CMK (cell line): ENCODE data around the gene COL28A1.
"Not testable (repeated sequence)": the region's sequence is repeated elsewhere in the genome, so short reads cannot be mapped to it uniquely, and the experiment has no call there.

ENCODE experiments used
- DNase-seq: peaks from one replicate; pipeline ENCODE4 v3.0.0-alpha.2; 2010; ENCODE audit warnings: low read depth

COL28A1 gene

DNA sequence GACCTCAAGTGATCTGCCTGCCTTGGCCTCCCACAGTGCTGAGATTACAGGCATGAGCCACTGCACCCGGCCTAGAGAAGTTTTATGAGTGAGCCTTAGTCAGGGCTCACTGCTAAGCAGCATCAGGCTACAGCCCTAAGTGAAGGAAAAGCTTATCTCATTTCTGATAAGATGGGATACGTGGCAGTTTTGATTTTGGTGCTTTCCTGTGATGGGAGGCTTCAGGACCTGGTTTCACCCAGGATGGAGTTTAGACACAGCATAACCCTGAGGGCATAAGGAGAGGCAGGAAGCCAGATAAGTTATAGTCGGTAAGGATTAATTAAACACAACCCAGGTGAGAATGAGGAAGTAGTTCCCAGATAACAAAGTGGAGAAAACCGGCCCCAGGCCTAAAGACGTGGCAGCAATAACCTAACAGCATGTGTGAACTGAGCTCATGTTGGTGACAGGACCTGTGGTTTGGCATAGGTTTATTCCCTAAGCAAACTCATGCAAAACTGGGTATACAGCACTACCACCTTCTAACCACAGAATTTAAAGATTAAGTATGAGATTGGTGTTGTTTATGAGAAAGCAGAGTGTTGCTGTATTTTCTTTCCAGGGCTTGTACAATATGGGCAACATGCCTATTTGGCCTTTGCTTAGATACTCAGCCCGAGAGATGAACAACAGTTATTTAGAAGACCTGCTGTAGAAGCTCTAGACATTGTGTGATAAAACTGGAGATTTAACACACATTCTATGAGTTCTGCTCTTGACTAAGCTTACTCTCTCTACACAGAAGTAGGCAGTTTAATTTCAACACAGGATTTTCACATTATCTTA lies 119.4 kb downstream of the COL28A1 start:
- DNase-seq = no peak

DNA sequence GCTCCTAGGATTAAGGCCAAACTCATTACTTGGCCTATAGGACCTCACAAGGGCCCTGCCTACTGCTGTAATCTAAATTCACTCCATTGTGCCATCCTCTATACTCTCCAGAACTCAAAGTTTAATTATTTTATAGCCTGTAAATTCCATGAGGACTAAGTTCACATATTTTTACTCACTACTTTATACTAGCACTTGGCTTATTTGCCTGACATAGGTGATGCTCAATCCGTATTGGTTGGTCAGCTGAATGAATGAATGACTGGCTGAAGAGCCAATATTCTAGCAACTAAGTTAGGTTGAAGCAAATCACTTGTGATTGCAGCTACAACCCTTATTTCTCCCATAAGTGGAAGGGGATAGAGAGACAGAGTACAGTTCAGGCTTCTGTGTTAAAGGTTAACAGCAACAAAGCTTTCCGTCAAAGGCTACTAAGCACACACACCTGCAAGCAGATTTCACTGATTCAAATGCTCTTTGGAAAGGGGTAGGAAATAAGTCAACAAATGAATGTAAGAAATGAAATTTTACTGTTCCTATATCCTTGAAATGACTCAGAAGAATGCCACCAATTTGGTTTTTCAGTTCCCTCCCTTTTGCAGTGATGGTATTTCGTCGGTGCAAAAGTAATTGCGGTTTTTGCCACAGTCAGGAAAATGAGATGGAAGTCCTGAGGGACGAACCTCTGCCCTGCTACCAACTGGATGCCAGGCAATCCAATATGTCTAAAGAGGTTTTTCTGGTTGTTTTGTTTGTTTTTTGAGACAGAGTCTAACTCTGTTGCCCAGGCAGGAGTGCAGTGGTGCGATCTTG lies 120.7 kb downstream of the COL28A1 start:
- DNase-seq = no peak

DNA sequence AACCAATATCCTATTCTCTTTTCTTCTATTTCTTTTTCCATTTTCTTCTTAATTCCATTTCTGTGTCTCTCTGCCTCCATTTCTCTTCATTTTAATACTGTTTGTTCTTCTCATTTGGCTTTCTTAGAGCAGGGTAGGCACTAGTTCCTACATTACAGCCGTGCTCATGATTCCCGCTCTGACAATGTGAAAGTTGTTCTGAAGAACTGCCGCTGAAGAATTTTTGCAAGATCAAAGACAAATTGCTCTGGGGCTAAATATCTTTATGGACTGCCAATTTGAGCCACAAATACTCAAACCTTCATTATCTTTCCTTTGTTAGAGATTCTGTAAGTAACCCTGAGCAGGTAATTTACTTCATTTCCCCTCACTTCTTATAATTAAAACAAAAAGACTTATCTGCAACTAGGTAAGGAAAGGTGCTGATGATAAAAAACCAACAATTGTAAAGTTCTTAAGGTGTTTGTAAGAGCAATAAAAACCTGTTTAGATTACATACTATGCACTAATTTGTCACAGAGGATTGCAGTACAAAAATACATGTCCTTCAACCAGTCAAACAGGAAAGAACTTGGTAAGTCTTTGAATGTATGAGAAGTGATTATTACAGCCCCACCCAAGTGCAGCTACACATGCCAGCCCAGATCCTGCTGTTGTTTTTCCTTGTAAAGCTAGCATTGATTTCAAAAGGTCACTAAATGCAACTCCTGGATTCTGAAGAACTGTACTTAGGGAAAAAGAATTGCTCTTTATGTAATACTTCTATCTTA lies 127.5 kb downstream of the COL28A1 start:
- no peak for DNase-seq

DNA sequence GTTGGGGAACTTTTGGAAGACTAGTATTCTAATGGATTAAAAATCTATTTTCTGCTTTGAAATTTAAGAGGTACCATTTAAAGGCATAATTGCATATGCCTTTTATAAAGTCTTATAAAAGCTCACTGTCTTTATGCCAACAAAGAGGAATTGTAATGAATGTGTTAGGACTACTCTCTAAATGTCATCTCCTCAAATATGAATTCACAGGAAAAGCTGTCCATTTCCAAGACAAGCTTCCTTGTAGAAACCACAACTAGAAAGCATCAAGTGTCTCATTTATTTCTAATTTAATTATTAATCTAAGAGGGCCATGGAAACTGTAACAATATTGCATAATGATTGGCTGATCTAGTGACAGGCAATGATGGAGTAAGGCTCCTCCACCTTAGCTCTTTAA lies 130.2 kb downstream of the COL28A1 start:
- DNase-seq = no peak

DNA sequence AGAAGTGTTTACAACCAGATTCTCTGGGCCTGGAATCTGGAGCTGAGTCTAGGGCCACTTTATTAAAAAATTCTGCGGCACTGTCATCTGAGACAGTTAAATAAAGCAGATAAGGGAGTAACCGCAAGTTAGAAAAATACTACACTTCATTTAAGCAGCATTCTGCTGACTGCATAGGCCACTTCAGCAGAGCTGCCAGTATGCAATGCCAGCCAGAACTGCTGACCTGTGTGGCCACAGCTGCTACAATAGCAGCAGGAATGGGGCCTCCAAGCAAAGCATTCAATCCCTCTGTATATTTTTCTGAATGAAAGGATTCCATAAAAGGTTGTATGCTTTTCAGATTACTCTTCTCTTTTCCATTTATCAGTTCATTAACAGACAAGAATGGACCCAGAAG lies 136.0 kb downstream of the COL28A1 start:
- no peak for DNase-seq

DNA sequence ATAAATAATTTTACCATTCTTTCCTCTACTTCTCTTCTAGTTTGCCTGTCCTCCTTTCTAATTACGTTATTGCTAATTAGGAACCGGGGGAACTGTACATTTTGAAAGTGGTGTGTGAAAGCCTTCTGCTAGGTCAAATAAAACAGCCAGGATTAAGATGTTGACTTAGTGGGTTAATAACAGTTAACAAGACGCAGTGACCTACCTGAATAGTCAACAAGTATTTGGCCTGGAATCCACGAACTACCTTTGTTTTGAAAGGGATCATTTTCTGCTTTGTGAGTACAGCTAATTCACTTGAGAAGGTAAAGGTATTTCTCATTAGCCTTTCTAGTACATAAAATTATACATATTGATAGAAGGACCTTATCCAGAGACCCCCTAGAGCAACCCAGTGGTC lies 139.9 kb downstream of the COL28A1 start:
- no peak for DNase-seq

DNA sequence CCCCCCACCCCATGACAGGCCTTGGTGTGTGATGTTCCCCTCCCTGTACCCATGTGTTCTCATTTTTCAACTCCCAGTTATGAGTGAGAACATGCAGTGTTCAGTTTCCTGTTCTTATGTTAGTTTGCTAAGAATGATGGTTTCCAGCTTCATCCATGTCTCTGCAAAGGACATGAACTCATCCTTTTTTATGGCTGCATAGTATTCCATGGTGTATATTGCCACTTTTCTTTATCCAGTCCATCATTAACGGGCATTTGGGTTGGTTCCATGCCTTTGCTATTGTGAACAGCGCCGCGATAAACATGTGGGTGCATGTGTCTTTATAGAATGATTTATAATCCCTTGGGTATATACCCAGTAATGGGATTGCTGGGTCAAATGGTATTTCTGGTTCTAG lies 147.5 kb downstream of the COL28A1 start:
- not testable (repeated sequence) for DNase-seq

DNA sequence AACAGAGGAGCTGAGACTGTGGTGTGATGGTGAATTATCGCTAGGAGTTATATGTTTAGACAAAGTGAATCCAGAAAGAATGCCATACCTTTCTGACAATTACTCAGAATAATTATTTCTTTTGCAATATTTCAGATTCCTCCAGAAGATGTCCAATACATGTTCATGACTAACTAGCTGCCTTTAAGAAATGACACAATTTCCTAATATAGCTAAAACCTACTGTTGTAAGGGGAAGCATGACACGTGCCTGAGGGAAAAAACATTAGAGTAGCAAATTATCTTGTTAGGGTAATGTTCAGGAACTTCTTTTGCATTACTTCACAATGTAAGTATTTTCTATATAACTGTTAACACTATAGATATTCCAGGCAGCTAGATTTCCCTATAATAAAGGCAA lies 150.3 kb downstream of the COL28A1 start:
- no peak for DNase-seq

DNA sequence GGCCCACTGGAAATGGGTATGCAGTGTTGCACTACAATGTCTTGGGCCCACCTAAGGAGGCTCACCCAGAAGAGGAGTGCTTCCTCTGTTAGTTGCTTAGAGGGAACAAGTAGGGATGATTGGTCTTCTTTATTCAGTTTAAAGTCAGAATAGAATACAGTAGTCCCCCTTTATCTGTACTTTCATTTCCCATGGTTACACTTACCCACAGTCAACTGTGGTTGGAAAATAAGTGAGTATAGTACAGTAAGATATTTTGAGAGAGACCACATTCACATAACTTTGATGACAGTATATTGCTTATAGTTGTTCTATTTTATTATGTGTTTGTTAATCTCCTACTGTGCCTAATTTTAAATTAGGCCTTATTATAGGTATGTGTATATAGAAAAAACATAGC lies 151.4 kb downstream of the COL28A1 start:
- no peak for DNase-seq

DNA sequence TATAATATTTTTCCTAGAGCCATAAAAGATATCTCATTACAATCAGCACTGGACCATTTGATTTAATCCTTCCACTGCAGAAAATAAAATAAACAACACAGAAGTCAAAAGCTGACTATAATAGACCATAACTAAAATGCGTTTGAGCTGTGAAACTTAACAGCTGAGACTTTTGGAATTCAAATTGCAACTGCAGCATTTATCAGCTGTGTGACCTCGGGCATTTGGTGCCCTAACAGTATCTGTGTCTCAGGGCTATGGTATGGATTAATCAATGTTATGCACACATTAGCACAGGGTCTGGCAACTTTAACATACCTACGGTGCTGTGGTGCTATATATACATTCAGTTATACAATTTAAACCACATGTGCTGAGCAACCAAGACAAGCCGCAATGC lies 160.1 kb downstream of the COL28A1 start:
- no peak for DNase-seq

DNA sequence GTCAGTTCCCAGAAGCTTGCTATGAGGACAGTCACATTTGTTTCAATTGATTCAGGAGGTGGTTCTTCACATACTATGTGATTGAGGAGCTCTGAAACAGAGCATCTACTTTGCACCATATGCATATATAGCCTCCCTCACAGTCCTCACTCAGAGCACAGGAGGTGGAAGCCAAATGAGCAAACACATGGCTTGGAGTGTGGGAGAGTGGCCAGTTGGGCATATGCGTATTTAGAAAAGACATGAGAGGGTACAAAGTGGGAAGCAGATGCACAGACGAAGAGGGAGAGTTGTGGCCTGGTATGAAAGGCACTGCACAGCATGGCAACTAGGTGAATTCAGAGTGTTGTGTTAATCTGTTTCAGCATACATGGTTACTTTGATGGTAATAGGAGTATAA lies 165.6 kb downstream of the COL28A1 start:
- no peak for DNase-seq

DNA sequence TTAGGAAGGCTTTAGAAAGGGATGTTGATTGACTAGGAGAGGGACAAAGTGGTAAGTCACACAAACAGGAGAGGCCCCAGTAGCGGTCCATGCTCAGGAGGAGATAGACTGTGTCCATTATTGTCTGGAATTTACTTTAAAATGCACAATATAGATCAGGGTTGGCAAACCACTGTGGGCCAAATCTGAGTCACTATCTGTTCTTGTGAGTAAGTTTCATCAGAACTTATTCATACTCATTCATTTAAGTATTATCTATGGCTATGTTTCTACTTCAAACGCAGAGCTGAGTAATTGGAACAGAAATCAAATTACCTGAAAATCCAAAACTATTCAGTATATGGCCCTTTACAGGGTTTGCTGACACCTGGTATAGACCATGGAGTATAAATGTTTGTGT lies 166.5 kb downstream of the COL28A1 start:
- DNase-seq = no peak

DNA sequence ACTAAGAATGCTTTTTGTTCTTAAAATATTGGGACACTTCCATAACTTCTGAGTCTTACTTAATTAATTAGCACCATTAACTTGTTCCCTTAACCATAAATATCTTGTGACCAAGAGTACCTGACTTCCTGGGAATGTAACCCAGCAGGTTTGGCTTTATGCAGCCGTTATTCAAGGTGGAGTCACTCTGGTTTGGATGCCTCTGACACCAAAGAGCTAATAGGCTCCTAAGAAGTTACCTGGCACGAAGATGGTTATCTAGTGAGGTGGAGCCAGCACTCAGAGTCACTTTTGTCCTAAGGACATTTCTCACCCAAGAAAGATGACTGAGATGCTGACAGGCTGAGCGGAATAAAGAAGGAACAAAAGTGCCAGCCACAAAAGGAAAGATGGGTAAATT lies 181.0 kb downstream of the COL28A1 start:
- no peak for DNase-seq

DNA sequence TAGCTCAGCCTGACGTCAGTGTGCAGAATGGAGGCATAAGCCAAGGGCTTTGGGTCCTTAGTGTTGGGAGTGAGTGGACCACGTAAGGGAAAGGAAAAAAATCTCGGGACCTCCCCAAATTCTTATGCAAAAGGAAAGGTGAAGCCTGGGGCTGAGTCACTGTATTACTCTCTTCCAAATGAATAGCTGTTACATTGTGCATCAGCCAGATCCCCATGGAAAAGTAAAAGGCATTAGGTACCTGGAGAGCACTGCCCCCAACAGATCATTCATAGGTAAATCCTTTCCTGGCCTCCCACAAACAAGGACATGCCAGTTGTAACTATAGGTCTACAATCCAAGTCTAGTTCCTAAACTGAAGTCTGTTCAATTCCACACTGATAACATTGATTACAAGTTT lies 182.8 kb downstream of the COL28A1 start:
- no peak for DNase-seq

DNA sequence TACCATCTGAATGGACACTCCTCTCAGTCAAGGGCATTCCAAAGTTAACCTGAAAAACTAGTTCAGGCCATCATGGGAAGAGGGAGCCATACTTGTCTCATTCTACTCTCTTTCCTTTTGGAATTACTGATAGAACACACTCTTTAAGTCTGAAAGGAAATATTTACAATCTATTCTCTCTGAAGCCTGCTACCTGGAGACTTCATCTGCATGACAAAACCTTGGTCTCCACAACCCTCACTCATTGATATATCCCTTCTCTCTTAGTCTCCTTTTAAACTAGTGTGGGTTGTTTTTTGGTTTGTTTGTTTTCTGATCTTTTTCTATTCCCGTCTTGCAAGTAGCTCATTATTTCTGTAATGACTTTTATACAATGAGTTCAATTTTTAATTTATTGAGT lies 183.8 kb downstream of the COL28A1 start:
- no peak for DNase-seq

DNA sequence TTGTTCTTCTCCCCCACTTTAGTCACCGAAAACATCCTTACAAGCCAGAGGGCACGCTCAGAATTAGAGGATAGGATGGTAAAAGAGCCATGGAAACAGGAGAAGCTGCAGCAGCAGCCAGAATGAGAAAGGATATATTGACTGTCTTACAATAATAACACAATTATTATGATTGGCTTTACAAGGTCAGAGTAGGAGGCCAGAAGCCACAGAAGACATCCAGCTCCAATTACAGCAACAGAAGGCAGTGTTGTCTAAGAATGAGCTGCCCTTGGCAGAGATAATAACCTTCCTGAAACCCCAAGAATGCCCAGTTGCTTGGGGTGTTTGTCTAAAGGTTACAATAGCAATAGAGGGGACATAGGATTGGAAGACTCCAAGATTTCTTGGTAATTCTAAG lies 184.5 kb downstream of the COL28A1 start:
- no peak for DNase-seq

DNA sequence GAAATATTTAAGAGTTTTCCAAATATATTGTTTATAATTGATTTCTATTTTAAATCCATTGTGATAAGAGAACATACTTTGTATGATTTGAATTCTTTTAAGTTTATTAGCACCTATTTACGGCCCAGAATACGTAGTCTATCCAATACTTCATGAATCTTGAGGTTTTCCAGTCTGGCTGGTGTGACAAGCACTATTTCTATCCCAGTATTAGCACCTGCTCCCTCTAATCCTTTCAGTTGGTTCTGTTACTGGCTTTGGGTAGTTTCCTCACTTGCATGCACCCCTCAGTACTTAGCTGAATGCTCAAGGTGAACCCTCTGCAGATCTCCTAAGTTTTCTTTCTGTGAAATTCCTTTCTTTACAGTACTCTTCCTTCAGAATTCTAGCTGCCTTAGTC lies 186.5 kb downstream of the COL28A1 start:
- DNase-seq = no peak

DNA sequence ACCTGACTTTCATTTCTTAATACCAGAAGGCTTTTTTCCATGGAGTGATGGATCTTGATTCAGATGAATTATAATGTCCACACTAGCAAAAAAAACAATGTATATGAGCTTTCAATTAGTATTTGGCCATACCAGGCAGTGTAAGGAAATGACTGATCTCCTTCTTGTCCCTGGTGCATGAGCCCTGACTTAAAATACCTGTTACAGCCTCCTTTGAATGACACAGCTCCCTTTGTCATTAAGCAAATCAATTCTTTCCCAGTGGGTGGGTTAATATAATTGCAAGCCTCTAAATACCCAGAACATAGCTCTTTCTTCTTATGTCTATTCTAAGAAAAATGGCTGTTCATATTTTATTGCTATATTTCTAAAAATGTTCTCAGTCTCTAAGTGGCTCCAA lies 188.6 kb downstream of the COL28A1 start:
- no peak for DNase-seq

DNA sequence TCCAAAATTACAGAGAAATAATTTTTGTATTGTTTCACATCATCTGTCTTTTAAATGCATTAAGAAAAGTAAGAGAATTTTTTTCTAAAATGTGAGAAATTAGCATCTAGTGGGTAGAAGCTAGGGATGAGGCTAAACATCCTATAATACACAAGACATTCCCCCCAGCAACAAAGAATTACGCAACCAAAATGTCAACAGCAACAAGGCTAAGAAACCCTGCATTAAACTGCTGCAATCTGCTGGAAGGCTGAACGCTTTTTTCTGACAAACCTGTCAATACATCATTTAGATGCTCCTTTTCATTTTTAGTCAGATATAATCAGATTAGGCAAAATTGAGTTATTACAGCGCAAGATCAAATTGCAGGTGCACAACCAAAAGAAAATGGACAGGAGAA lies 191.1 kb downstream of the COL28A1 start:
- DNase-seq = no peak

DNA sequence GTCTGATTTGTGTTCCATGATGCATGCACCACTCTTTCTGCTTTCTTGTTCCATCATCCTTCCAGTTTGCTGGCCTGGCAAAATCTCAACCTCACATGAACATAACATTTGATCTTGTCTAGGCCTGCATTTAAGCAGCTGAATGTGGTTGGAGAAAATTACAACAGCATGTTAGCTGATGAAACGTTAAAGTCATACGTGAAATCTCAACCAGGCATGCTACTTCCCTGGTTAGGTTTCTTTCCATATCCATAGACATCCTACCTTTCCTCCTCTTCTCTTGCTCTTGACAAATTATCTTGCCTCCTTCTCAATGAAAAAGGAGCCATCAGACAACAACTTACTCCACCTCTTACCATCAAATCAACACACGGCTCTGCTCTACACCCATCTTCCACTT lies 199.8 kb downstream of the COL28A1 start:
- DNase-seq = no peak

DNA sequence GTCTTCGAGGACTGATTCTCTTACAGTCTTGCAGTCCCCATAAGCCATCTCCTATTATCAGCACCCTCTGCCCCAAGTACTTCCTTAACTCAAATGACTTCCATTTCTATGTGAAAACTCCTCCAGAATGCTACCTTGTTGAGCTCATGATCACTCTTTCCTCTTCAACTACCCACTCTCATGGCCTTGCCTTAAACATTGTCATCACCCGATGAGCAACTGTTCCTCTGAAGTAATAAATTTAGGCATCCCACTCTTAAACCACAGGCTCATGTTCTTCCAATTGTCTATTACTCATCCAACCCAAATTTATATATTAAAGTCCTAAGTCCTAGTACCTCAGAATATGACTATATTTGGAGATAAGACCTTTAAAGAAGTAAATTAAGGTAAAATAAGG lies 200.5 kb downstream of the COL28A1 start:
- DNase-seq = no peak

DNA sequence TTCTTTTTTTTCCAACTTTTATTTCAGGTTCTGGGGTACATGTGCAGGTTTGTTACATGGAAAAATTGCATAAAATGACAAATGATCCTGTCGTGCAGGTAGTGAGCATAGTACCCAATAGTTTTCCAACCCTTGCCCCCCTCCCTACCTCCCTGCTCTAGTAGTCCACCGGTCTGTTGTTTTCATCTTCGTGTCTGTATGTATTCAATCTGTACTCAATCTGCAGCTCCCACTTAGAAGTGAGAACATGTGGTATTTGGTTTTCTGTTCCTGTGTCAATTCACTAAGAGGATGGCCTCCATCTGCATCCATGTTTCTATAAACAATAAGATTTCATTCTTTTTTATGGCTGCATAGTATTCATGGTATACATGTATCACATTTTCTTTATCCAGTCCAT lies 202.1 kb downstream of the COL28A1 start:
- DNase-seq = no peak

DNA sequence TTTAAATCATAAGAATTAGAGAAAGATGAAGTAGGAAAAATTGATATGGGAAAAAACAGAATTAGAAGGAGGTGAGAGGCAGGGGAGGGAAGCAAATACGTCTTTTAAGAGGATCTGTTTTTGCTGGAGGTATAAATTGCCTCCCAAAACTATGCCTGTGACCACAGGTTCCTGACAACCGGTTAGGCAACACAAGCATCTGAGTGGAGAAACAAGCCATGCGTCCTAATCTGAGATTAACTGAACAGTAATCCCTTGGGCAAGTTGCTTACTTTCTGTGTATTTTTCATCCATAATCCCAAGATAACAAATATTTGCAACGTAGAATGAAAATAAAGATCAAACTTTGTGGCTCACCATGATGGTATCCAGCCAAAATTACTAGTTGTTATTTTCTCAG lies 204.2 kb downstream of the COL28A1 start:
- DNase-seq = no peak
